ENCODE measurements around the gene ITGA8. TPM values are rescaled to one million over a fixed set of nuclear protein-coding genes. Genes with fewer than 3 reads are reported as not detected.
A peak's percentile ranks its signal among the peaks of the same experiment; 100 is the strongest.

The ITGA8 gene
- total and polyA plus RNA-seq, 9 of the 15 experiments (the other 6 are each of a cell fraction or from before 2014, with no cell fraction given): 0.01 to 0.07 (median 0.04) TPM; not detected in 5

- TF ChIP-seq, protein P1, sequence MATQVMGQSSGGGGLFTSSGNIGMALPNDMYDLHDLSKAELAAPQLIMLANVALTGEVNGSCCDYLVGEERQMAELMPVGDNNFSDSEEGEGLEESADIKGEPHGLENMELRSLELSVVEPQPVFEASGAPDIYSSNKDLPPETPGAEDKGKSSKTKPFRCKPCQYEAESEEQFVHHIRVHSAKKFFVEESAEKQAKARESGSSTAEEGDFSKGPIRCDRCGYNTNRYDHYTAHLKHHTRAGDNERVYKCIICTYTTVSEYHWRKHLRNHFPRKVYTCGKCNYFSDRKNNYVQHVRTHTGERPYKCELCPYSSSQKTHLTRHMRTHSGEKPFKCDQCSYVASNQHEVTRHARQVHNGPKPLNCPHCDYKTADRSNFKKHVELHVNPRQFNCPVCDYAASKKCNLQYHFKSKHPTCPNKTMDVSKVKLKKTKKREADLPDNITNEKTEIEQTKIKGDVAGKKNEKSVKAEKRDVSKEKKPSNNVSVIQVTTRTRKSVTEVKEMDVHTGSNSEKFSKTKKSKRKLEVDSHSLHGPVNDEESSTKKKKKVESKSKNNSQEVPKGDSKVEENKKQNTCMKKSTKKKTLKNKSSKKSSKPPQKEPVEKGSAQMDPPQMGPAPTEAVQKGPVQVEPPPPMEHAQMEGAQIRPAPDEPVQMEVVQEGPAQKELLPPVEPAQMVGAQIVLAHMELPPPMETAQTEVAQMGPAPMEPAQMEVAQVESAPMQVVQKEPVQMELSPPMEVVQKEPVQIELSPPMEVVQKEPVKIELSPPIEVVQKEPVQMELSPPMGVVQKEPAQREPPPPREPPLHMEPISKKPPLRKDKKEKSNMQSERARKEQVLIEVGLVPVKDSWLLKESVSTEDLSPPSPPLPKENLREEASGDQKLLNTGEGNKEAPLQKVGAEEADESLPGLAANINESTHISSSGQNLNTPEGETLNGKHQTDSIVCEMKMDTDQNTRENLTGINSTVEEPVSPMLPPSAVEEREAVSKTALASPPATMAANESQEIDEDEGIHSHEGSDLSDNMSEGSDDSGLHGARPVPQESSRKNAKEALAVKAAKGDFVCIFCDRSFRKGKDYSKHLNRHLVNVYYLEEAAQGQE (IDR thresholded peaks at IDR 0.05; ENCODE audit: borderline replicate concordance): peak; percentile 91
- TF ChIP-seq, protein P1 (CRISPR knock-in tag; IDR thresholded peaks at IDR 0.05; ENCODE audit: low read depth): no peak
- no peak for TF ChIP-seq MXD1 (CRISPR knock-in tag; IDR thresholded peaks at IDR 0.05; ENCODE audit: borderline replicate concordance, poor library complexity, severe bottlenecking)
- TF ChIP-seq RAD21 (CRISPR knock-in tag; conservative IDR thresholded peaks at IDR 0.05 in 1 of 2, IDR thresholded peaks at IDR 0.05 in 1 of 2): peak; percentile 97 to 99
- TF ChIP-seq CEBPG (CRISPR knock-in tag; IDR thresholded peaks at IDR 0.05): peak; percentile 71
- no peak for TF ChIP-seq CEBPG (tag; conservative IDR thresholded peaks at IDR 0.05 in 1 of 2, IDR thresholded peaks at IDR 0.05 in 1 of 2)
- no peak for TF ChIP-seq IRF9 (tag; IDR thresholded peaks at IDR 0.05)
- peak; percentile 68; the same call in 1 of the 2 replicates for TF ChIP-seq ZSCAN32 (CRISPR knock-in tag; IDR thresholded peaks at IDR 0.05)
- TF ChIP-seq ZNF311 (CRISPR knock-in tag; IDR thresholded peaks at IDR 0.05): peak; percentile 35; the same call in 1 of the 2 replicates
- peak; percentile 93 for TF ChIP-seq DEAF1 (CRISPR knock-in tag; IDR thresholded peaks at IDR 0.05)
- TF ChIP-seq ARID2 (IDR thresholded peaks at IDR 0.05): peak; percentile 44; the same call in 1 of the 2 replicates
- TF ChIP-seq, protein P2, sequence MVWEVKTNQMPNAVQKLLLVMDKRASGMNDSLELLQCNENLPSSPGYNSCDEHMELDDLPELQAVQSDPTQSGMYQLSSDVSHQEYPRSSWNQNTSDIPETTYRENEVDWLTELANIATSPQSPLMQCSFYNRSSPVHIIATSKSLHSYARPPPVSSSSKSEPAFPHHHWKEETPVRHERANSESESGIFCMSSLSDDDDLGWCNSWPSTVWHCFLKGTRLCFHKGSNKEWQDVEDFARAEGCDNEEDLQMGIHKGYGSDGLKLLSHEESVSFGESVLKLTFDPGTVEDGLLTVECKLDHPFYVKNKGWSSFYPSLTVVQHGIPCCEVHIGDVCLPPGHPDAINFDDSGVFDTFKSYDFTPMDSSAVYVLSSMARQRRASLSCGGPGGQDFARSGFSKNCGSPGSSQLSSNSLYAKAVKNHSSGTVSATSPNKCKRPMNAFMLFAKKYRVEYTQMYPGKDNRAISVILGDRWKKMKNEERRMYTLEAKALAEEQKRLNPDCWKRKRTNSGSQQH (CRISPR knock-in tag; IDR thresholded peaks at IDR 0.05): no peak
- no peak for TF ChIP-seq TCF7 (IDR thresholded peaks at IDR 0.05; ENCODE audit: borderline replicate concordance)
- TF ChIP-seq SMC3 (conservative IDR thresholded peaks at IDR 0.05; ENCODE audit: insufficient read depth, low read depth, low read length): peak; percentile 73
These were observed 4.0 kb downstream of the ITGA8 start (continued) for GRCh38 chr10:15715619-15716227.
